GM18861 (cell line): ENCODE measurements around the gene STAT5A.
"Not testable (repeated sequence)": the region's sequence is repeated elsewhere in the genome, so short reads cannot be mapped to it uniquely, and the experiment has no call there.

ENCODE experiments used
- ATAC-seq: cut with Tn5 transposase; IDR thresholded peaks from one replicate; pipeline ENCODE4 v1.9.1; 2021; ENCODE audit not compliant: unreplicated experiment

STAT5A gene

DNA sequence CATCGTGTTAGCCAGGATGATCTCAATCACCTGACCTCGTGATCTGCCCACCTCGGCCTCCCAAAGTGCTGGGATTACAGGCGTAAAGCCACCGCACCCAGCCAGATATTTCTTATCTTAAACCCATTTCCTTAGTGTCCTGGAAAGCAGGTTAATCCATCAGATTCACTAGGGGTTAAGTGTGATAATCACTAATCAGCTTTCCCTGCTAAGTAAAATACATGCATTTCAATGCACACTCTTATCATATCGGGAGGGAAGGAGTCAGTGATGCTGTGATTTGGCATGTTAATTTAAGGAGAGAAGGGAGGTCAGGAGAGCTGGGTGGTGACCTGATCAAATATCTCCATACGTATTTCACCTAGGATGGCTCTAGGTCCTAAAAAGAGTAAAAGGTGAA lies 70.8 kb downstream of the STAT5A start:
- no peak for ATAC-seq

DNA sequence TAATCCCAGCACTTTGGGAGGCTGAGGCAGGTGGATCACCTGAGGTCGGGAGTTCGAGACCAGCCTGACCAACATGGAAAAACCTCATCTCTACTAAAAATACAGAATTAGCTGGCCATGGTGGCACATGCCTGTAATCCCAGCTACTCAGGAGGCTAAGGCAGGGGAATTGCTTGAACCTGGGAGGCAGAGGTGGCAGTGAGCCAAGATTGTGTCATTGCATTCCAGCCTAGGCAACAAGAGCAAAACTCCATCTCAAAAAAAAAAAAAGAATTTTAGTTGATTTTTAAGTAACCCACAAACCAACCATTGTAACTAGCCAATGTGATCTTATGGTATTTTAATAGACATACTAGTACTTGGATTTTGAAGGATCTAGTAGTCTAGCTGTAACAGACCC lies 72.1 kb downstream of the STAT5A start:
- not testable (repeated sequence) for ATAC-seq
